Ecto neural progenitor cell (in vitro differentiated cells): ENCODE results near the gene TAS1R1.
"Not testable (repeated sequence)": the region's sequence is repeated elsewhere in the genome, so short reads cannot be mapped to it uniquely, and the experiment has no call there.

Experiments
- DNase-seq: peaks from one replicate; pipeline ENCODE4 v3.0.0-alpha.2; 2018; ENCODE audit warnings: low spot score

TAS1R1 gene

GRCh38 chr1:6521536-6521935, 33.6 kb upstream of the TAS1R1 start:
- DNase-seq: no peak

GRCh38 chr1:6523566-6523965, 31.5 kb upstream of the TAS1R1 start:
- DNase-seq: no peak

- DNase-seq: no peak
These were observed 28.8 kb upstream of the TAS1R1 start for GRCh38 chr1:6526316-6526715.

- no peak for DNase-seq
These were observed 26.6 kb upstream of the TAS1R1 start for GRCh38 chr1:6528492-6528891.

- DNase-seq: no peak
These were observed 24.5 kb upstream of the TAS1R1 start for GRCh38 chr1:6530504-6531160.

GRCh38 chr1:6531996-6532395, 23.1 kb upstream of the TAS1R1 start:
- DNase-seq: no peak

GRCh38 chr1:6534248-6534822, 20.8 kb upstream of the TAS1R1 start:
- DNase-seq: no peak

GRCh38 chr1:6535214-6535613, 19.9 kb upstream of the TAS1R1 start:
- DNase-seq: no peak

- DNase-seq: no peak
These were observed 18.8 kb upstream of the TAS1R1 start for GRCh38 chr1:6536291-6536690.

- DNase-seq: no peak
These were observed 16.2 kb upstream of the TAS1R1 start for GRCh38 chr1:6538956-6539355.

- DNase-seq: no peak
These were observed 10.3 kb upstream of the TAS1R1 start for GRCh38 chr1:6544831-6545230.

- no peak for DNase-seq
These were observed 9.6 kb upstream of the TAS1R1 start for GRCh38 chr1:6545276-6546112.

GRCh38 chr1:6546326-6546725, 8.8 kb upstream of the TAS1R1 start:
- no peak for DNase-seq

- DNase-seq: no peak
These were observed 7.8 kb upstream of the TAS1R1 start for GRCh38 chr1:6547301-6547700.

- DNase-seq: peak; percentile 96
These were observed 838 bp upstream of the TAS1R1 start, which contains the start of gene NOL9 for GRCh38 chr1:6554031-6554906. Gene NOL9 (minus strand): TSS chr1:6554513. CDS start chr1:6554502, 11 bp downstream.

- no peak for DNase-seq
These were observed 2.5 kb downstream of the TAS1R1 start for GRCh38 chr1:6557597-6557996.

GRCh38 chr1:6559161-6559560, 4.1 kb downstream of the TAS1R1 start:
- DNase-seq: not testable (repeated sequence)

- no peak for DNase-seq
These were observed 5.2 kb downstream of the TAS1R1 start for GRCh38 chr1:6560267-6560666.

- no peak for DNase-seq
These were observed 13.9 kb downstream of the TAS1R1 start for GRCh38 chr1:6569033-6569432.

GRCh38 chr1:6570100-6570499, 15.0 kb downstream of the TAS1R1 start:
- no peak for DNase-seq

- no peak for DNase-seq
These were observed 15.9 kb downstream of the TAS1R1 start for GRCh38 chr1:6570987-6571386.
